Loucy (cell line): ENCODE results near the gene ATAD5.

Source experiments
- CTCF ChIP-seq: fragments of 200-600 bp; sonication (generic); conservative IDR thresholded peaks from 2 replicates; pipeline ENCODE4 v1.5.1; 2014; ENCODE audit warnings: mild to moderate bottlenecking, antibody characterized with exemption, low read length
- EZH2phosphoT487 ChIP-seq: fragments of 200-600 bp; IDR thresholded peaks from 2 replicates; pipeline ENCODE4 v1.6.1; 2018; ENCODE audit warnings: antibody characterized with exemption, mild to moderate bottlenecking, moderate library complexity, borderline replicate concordance

DNA sequence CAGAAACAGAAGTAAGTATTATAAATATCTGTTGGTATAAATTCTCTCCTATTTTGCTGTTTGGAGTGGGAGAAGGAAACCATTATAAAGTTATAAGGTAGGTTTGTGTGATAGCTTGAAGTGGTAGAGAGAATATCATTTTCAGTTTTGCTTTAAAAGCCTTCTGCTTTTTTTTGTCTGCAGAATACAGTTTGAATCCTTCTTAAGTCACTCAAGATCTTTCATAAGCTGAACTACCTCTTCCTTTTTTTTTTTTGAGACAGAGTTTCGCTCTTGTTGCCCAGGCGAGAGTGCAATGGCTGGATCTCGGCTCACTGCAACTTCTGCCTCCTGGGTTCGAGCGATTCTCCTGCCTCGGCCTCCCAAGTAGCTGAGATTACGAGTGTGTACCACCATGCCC lies 9.0 kb downstream of the ATAD5 start:
- TF ChIP-seq CTCF (no peak), EZH2phosphoT487 (no peak)
